HG03060 (cell line): ENCODE data around the gene SLC48A1.
"Not testable (repeated sequence)": the region's sequence is repeated elsewhere in the genome, so short reads cannot be mapped to it uniquely, and the experiment has no call there.

Experiments
- ATAC-seq: cut with Tn5 transposase; IDR thresholded peaks from one replicate; pipeline ENCODE4 v1.9.1; 2021; ENCODE audit warnings: low read depth, moderate number of reproducible peaks; ENCODE audit not compliant: unreplicated experiment

SLC48A1 gene

GRCh38 chr12:47807338-47807737 lies 34.3 kb downstream of the SLC48A1 start:
- no peak for ATAC-seq

- no peak for ATAC-seq
Observed at GRCh38 chr12:47808050-47808449, 35.0 kb downstream of the SLC48A1 start.

GRCh38 chr12:47808574-47809365 lies 35.7 kb downstream of the SLC48A1 start:
- ATAC-seq = no peak

- not testable (repeated sequence) for ATAC-seq
Observed at GRCh38 chr12:47809518-47809917, 36.5 kb downstream of the SLC48A1 start.

GRCh38 chr12:47811072-47811396 lies 38.0 kb downstream of the SLC48A1 start:
- ATAC-seq = no peak

GRCh38 chr12:47811581-47812484 lies 38.8 kb downstream of the SLC48A1 start:
- ATAC-seq = no peak

- peak; percentile 39 for ATAC-seq
Observed at GRCh38 chr12:47812797-47813510, 39.9 kb downstream of the SLC48A1 start.

- peak; percentile 7 for ATAC-seq
Observed at GRCh38 chr12:47813511-47814196, 40.6 kb downstream of the SLC48A1 start.

- ATAC-seq = no peak
Observed at GRCh38 chr12:47814539-47815170, 41.6 kb downstream of the SLC48A1 start.

- not testable (repeated sequence) for ATAC-seq
Observed at GRCh38 chr12:47815447-47815846, 42.4 kb downstream of the SLC48A1 start.

- no peak for ATAC-seq
Observed at GRCh38 chr12:47816403-47817271, 43.6 kb downstream of the SLC48A1 start.

- ATAC-seq = no peak
Observed at GRCh38 chr12:47817272-47818006, 44.4 kb downstream of the SLC48A1 start.

GRCh38 chr12:47818007-47818376 lies 45.0 kb downstream of the SLC48A1 start:
- no peak for ATAC-seq

GRCh38 chr12:47818467-47819137 lies 45.6 kb downstream of the SLC48A1 start:
- ATAC-seq = no peak

- no peak for ATAC-seq
Observed at GRCh38 chr12:47819138-47819895, 46.3 kb downstream of the SLC48A1 start.

- ATAC-seq = no peak
Observed at GRCh38 chr12:47819896-47820630, 47.0 kb downstream of the SLC48A1 start, which contains the start of gene HDAC7. HDAC7 (minus strand) TSS chr12:47819903; CDS start chr12:47819785, 118 bp downstream.
